Measurements from ENCODE around the gene ATF3. TPM values are rescaled to one million over a fixed set of nuclear protein-coding genes. Genes with fewer than 3 reads are reported as not detected.
A peak's percentile ranks its signal among the peaks of the same experiment; 100 is the strongest.

Gene ATF3
- total and polyA plus RNA-seq, 3 experiments from 2014 or later = 58.8 to 59.0 TPM; not detected in 1

DNA sequence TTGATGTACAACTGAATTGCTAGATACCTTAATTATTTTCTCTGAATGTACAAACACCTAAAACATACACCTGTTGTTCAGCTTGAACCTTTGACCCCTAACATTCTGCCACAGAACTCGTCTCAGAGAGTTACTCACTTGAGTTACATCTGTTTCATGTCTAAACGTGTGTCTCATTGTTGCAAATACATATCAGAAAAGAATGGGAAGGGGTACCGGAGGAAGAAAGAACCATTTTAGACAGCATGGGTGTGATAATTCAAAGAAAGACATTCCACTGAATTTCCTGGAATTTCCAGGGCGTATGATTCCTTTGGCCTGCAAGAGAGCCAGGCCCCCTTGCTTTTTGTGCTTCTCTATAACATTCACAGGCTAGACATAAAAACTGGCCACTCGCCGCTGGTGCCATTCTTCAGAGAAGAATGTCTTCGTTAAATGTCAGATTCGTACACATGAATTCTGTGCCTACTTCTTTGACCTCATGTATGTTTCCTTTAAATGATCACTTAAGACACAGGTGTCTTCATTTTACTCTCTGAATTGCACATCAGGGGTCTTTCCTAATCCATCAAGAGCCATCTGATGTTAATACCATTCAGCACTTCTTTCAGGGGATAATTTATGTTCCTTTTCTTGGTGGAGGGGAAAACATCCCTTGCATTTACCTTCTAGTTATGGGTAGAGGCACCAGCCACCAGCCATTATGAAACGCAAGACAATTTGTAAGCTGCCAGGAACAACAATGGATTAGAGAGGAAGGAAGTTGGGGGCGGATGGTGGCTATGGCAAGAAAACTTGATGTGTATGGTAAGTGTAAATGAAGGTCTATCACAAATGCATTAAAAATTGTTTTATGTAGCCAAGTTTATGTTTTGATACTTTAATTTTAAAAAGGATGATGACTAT lies 12.7 kb downstream of the ATF3 start:
- H3K4me3 Mint-ChIP-seq = no peak overlapping the region
- no peaks in the 10 kb centered on the region for H3K9me3 Mint-ChIP-seq
- H3K27me3 Mint-ChIP-seq = peaks cover 3 to 7% of the 10 kb centered on the region in 2 donors
- H3K4me3 ChIP-seq (ENCODE audit: low read length) = no peak overlapping the region
- H3K36me3 ChIP-seq (ENCODE audit: insufficient read depth, low read length) = no peaks in the 10 kb centered on the region
- peaks cover 4 to 10% (median 5%) of the 10 kb centered on the region in 3 donors for H3K4me1 Mint-ChIP-seq
- no peaks in the 10 kb centered on the region for H3K36me3 Mint-ChIP-seq
- H3K27ac ChIP-seq (ENCODE audit: low read depth, low read length) = no peak overlapping the region
- H3K4me1 ChIP-seq (ENCODE audit: insufficient read depth, low read length) = no peaks in the 10 kb centered on the region
- ChIA-PET CTCF (no interaction called here), POLR2A (no interaction called here)
- no peaks in the 10 kb centered on the region for H3K27me3 ChIP-seq (ENCODE audit: insufficient read depth, low read length, poor library complexity, severe bottlenecking)
- H3K27ac Mint-ChIP-seq = no peak overlapping the region
- H3K9me3 ChIP-seq (ENCODE audit: low read length) = no peaks in the 10 kb centered on the region
- no peak for DNase-seq

DNA sequence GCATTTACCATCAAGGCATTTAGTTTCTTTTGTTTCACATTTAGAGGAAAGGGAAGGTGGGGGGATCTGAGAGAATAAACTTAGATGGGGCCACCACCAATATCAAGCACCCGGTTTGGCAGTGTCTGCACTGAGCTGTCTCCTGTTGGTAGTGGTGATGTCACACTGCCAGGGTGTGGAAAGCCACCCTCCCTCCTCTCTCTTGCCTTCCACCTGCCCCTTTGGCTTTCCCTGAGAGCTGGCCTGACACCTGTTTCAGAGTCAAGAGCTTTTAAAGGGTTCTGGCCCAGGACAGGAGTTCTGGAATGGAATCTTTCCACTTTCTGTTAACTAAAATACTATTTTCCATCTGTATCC lies 13.4 kb downstream of the ATF3 start:
- H3K4me1 Mint-ChIP-seq = peaks cover 4 to 10% (median 5%) of the 10 kb centered on the region in 3 donors
- DNase-seq = no peak
- no peaks in the 10 kb centered on the region for H3K4me1 ChIP-seq (ENCODE audit: insufficient read depth, low read length)
- no peaks in the 10 kb centered on the region for H3K27me3 ChIP-seq (ENCODE audit: insufficient read depth, low read length, poor library complexity, severe bottlenecking)
- no peaks in the 10 kb centered on the region for H3K36me3 Mint-ChIP-seq
- H3K36me3 ChIP-seq (ENCODE audit: insufficient read depth, low read length) = no peaks in the 10 kb centered on the region
- H3K27ac Mint-ChIP-seq = no peak overlapping the region
- no peak overlapping the region for H3K27ac ChIP-seq (ENCODE audit: low read depth, low read length)
- POLR2A ChIA-PET = no interaction called here
- H3K4me3 Mint-ChIP-seq = no peak overlapping the region
- CTCF ChIA-PET = no interaction called here
- no peak overlapping the region for H3K4me3 ChIP-seq (ENCODE audit: low read length)
- H3K9me3 Mint-ChIP-seq = no peaks in the 10 kb centered on the region
- H3K27me3 Mint-ChIP-seq = peaks cover 3 to 7% of the 10 kb centered on the region in 2 donors
- H3K9me3 ChIP-seq (ENCODE audit: low read length) = no peaks in the 10 kb centered on the region

DNA sequence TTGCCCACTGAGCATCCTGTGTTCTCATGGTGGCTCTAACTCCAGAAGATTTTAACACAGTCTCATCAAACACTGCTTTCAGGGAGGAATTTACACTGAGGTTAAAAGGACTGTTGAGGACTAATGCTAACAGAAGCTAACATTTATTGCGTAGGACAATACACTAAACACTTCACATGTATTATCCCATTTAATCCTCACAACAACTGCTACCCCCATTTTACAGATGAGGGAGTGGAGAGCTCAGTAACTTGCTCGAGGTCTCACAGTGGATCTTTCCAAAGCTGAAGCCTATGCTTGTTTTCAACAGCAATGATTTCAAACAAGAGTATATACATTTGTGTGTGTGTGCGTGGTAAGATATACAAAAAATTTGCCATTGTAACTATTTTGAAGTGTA lies 13.9 kb downstream of the ATF3 start:
- H3K4me3 Mint-ChIP-seq = no peak overlapping the region
- Histone ChIP-seq H3K4me3 (ENCODE audit: low read length) (no peak overlapping the region), H3K9me3 (ENCODE audit: low read length) (no peaks in the 10 kb centered on the region), H3K27ac (ENCODE audit: low read depth, low read length) (no peak overlapping the region), H3K36me3 (ENCODE audit: insufficient read depth, low read length) (no peaks in the 10 kb centered on the region), H3K4me1 (ENCODE audit: insufficient read depth, low read length) (no peaks in the 10 kb centered on the region), H3K27me3 (ENCODE audit: insufficient read depth, low read length, poor library complexity, severe bottlenecking) (no peaks in the 10 kb centered on the region)
- no peaks in the 10 kb centered on the region for H3K9me3 Mint-ChIP-seq
- peaks cover 4 to 10% (median 5%) of the 10 kb centered on the region in 3 donors for H3K4me1 Mint-ChIP-seq
- H3K36me3 Mint-ChIP-seq = peaks cover 0 to 3% (median 0%) of the 10 kb centered on the region in 3 donors
- H3K27me3 Mint-ChIP-seq = peaks cover 3 to 7% of the 10 kb centered on the region in 2 donors
- CTCF ChIA-PET = no interaction called here
- POLR2A ChIA-PET = no interaction called here
- no peak for DNase-seq
- H3K27ac Mint-ChIP-seq = peak overlapping the region in 1 of 8 donors; percentile 88

DNA sequence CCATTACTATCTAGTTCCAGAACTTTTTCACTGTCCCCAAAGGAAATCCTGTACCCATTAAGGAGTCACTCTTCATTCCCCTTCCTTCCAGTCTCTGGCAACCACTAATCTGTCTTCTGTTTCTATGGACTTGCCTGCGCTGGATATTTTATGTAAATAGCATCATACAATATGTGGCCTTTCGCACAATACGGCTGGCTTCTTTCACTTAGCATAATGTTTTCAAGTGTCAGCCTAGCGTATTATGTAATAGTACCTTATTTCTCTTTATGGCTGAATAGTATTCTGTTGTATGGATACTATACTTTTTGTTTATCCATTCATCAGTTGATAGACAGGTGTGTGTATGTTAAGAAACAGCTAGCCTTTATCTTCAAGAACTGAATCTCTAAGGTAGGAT lies 14.3 kb downstream of the ATF3 start:
- Histone ChIP-seq H3K9me3 (ENCODE audit: low read length) (no peaks in the 10 kb centered on the region), H3K27me3 (ENCODE audit: insufficient read depth, low read length, poor library complexity, severe bottlenecking) (no peaks in the 10 kb centered on the region), H3K4me3 (ENCODE audit: low read length) (no peak overlapping the region), H3K4me1 (ENCODE audit: insufficient read depth, low read length) (no peaks in the 10 kb centered on the region), H3K27ac (ENCODE audit: low read depth, low read length) (no peak overlapping the region), H3K36me3 (ENCODE audit: insufficient read depth, low read length) (no peaks in the 10 kb centered on the region)
- Mint-ChIP-seq H3K9me3 (no peaks in the 10 kb centered on the region), H3K4me1 (peaks cover 4 to 10% (median 5%) of the 10 kb centered on the region in 3 donors), H3K27me3 (peaks cover 3 to 7% of the 10 kb centered on the region in 2 donors), H3K36me3 (peaks cover 0 to 4% (median 0%) of the 10 kb centered on the region in 3 donors), H3K27ac (no peak overlapping the region), H3K4me3 (no peak overlapping the region)
- DNase-seq = no peak
- CTCF ChIA-PET = no interaction called here
- POLR2A ChIA-PET = no interaction called here

DNA sequence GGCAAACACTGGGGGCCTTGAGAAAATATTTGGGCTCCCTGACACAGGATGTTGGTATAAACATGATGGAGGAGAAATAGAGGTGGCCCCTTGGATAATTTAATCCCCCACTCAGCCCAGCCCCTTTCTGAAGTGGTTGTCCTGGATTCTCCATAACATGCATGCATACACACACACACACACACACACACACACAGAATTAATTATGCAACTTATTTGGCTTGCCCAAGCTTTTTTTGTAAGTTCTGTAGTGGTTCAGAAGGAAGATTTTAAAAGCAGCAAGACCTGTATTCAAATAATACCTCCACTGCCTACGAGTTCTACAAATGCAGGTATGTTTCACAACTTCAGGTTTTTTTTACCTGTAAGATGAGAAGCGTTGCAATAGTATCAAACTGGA lies 15.0 kb downstream of the ATF3 start:
- Mint-ChIP-seq H3K27me3 (peaks cover 3 to 7% of the 10 kb centered on the region in 2 donors), H3K4me1 (peaks cover 4 to 10% (median 5%) of the 10 kb centered on the region in 3 donors), H3K27ac (no peak overlapping the region), H3K36me3 (peaks cover 0 to 4% (median 0%) of the 10 kb centered on the region in 3 donors), H3K4me3 (no peak overlapping the region), H3K9me3 (no peaks in the 10 kb centered on the region)
- POLR2A ChIA-PET = no interaction called here
- no peaks in the 10 kb centered on the region for H3K27me3 ChIP-seq (ENCODE audit: insufficient read depth, low read length, poor library complexity, severe bottlenecking)
- no peak for DNase-seq
- no peak overlapping the region for H3K27ac ChIP-seq (ENCODE audit: low read depth, low read length)
- no peaks in the 10 kb centered on the region for H3K36me3 ChIP-seq (ENCODE audit: insufficient read depth, low read length)
- CTCF ChIA-PET = no interaction called here
- no peaks in the 10 kb centered on the region for H3K4me1 ChIP-seq (ENCODE audit: insufficient read depth, low read length)
- no peak overlapping the region for H3K4me3 ChIP-seq (ENCODE audit: low read length)
- H3K9me3 ChIP-seq (ENCODE audit: low read length) = no peaks in the 10 kb centered on the region

DNA sequence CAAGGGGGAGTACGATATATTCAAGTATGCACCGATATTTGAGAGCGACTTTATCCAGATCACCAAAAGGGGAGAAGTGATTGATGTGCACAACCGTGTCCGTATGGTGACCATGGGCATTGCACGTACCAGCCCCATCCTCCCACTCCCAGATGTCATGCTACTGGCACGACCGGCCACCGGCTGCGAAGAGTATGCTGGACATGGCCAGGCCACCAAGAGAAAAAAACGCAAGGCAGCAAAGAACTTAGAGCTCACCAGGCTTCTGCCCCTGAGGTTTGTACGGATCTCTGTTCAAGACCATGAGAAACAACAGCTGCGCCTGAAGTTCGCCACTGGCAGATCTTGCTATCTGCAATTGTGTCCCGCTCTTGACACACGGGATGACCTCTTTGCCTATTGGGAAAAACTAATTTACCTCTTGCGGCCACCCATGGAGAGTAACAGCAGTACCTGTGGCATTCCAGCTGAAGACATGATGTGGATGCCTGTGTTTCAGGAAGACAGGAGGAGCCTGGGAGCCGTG lies 16.5 kb downstream of the ATF3 start:
- Mint-ChIP-seq H3K36me3 (peaks cover 0 to 4% (median 0%) of the 10 kb centered on the region in 3 donors), H3K4me1 (peaks cover 4 to 10% (median 5%) of the 10 kb centered on the region in 3 donors), H3K27ac (no peak overlapping the region), H3K27me3 (peaks cover 3 to 7% of the 10 kb centered on the region in 2 donors), H3K9me3 (no peaks in the 10 kb centered on the region), H3K4me3 (no peak overlapping the region)
- no peak for DNase-seq
- CTCF ChIA-PET = no interaction called here
- Histone ChIP-seq H3K4me1 (ENCODE audit: insufficient read depth, low read length) (peaks cover 3% of the 10 kb centered on the region), H3K4me3 (ENCODE audit: low read length) (no peak overlapping the region), H3K9me3 (ENCODE audit: low read length) (no peaks in the 10 kb centered on the region), H3K27ac (ENCODE audit: low read depth, low read length) (no peak overlapping the region), H3K27me3 (ENCODE audit: insufficient read depth, low read length, poor library complexity, severe bottlenecking) (no peaks in the 10 kb centered on the region), H3K36me3 (ENCODE audit: insufficient read depth, low read length) (no peaks in the 10 kb centered on the region)
- POLR2A ChIA-PET = no interaction called here

DNA sequence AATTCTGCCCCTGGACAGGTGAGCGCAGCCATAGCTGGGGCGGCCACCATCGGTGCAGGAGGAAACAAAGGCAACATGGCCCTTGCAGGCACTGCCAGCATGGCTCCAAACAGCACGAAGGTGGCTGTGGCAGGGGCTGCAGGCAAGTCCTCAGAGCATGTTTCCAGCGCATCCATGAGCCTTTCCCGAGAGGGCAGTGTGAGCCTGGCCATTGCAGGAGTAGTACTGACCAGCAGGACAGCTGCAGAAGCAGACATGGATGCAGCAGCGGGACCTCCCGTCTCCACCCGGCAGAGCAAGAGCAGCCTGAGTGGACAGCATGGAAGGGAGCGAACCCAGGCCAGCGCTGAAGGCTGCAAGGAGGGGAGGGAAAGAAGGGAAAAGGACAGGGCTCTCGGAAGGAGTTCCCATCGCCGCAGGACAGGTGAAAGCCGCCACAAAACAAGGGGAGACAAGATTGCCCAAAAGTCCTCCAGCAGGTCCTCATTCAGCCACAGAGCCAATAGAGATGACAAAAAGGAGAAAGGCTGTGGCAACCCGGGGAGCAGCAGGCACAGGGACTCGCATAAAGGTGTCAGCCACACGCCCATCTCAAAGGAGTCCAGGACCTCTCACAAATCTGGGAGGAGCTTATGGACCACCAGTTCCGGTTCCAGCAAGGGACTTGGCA lies 17.4 kb downstream of the ATF3 start:
- Histone ChIP-seq H3K9me3 (ENCODE audit: low read length) (no peaks in the 10 kb centered on the region), H3K4me1 (ENCODE audit: insufficient read depth, low read length) (peaks cover 5% of the 10 kb centered on the region), H3K27me3 (ENCODE audit: insufficient read depth, low read length, poor library complexity, severe bottlenecking) (no peaks in the 10 kb centered on the region), H3K27ac (ENCODE audit: low read depth, low read length) (no peak overlapping the region), H3K4me3 (ENCODE audit: low read length) (no peak overlapping the region), H3K36me3 (ENCODE audit: insufficient read depth, low read length) (no peaks in the 10 kb centered on the region)
- CTCF ChIA-PET = interaction anchor here (1.0 kb wide), 1 partner anchor 8 kb away, joined by 3 read pairs; no protein-coding TSS in a partner anchor
- Mint-ChIP-seq H3K27ac (no peak overlapping the region), H3K4me1 (peaks cover 4 to 10% (median 5%) of the 10 kb centered on the region in 3 donors), H3K9me3 (no peaks in the 10 kb centered on the region), H3K4me3 (no peak overlapping the region), H3K27me3 (peaks cover 3 to 7% of the 10 kb centered on the region in 2 donors), H3K36me3 (peaks cover 0 to 4% (median 0%) of the 10 kb centered on the region in 3 donors)
- DNase-seq = no peak
- POLR2A ChIA-PET = no interaction called here

DNA sequence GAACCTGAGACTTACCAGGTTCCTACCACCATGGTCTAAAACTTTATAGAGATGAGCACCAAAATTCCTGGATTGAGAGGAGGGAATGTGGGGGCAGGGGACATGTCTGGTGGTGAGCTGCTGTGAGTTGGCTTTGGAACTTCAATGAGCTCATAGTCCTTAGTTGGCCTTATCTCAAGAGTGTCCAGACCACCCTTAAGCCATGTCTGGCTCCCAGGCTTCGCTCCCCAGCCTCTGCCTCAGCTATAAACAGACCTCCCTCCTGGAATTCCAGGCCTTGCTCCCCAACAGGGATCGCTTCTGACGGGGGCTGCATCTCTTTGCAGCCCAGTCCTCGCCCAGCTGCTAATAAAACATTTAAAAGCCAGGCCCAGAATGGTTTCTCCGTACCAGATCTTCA lies 19.5 kb downstream of the ATF3 start:
- ChIA-PET POLR2A (no interaction called here), CTCF (interaction anchor here (1.3 kb wide), 1 partner anchor 139 kb away, joined by 3 read pairs; no protein-coding TSS in a partner anchor)
- H3K36me3 Mint-ChIP-seq = peaks cover 0 to 4% (median 0%) of the 10 kb centered on the region in 3 donors
- Histone ChIP-seq H3K4me1 (ENCODE audit: insufficient read depth, low read length) (peaks cover 5% of the 10 kb centered on the region), H3K27ac (ENCODE audit: low read depth, low read length) (no peak overlapping the region), H3K9me3 (ENCODE audit: low read length) (no peaks in the 10 kb centered on the region), H3K4me3 (ENCODE audit: low read length) (no peak overlapping the region), H3K36me3 (ENCODE audit: insufficient read depth, low read length) (no peaks in the 10 kb centered on the region), H3K27me3 (ENCODE audit: insufficient read depth, low read length, poor library complexity, severe bottlenecking) (no peaks in the 10 kb centered on the region)
- H3K27ac Mint-ChIP-seq = no peak overlapping the region
- H3K27me3 Mint-ChIP-seq = peaks cover 3 to 7% of the 10 kb centered on the region in 2 donors
- no peaks in the 10 kb centered on the region for H3K9me3 Mint-ChIP-seq
- H3K4me1 Mint-ChIP-seq = no peaks in the 10 kb centered on the region
- DNase-seq = no peak
- no peak overlapping the region for H3K4me3 Mint-ChIP-seq

Measured in CD8-positive, alpha-beta memory T cell (primary cell).